HG03175 (cell line): ENCODE results near the gene PLA2G4A.

Source experiments
- ATAC-seq: cut with Tn5 transposase; IDR thresholded peaks from one replicate; pipeline ENCODE4 v1.9.1; 2021; ENCODE audit warnings: mild to moderate bottlenecking, moderate library complexity; ENCODE audit not compliant: unreplicated experiment

Gene PLA2G4A

GRCh38 chr1:186829686-186830587 lies 1.2 kb downstream of the PLA2G4A start:
- no peak for ATAC-seq

DNA sequence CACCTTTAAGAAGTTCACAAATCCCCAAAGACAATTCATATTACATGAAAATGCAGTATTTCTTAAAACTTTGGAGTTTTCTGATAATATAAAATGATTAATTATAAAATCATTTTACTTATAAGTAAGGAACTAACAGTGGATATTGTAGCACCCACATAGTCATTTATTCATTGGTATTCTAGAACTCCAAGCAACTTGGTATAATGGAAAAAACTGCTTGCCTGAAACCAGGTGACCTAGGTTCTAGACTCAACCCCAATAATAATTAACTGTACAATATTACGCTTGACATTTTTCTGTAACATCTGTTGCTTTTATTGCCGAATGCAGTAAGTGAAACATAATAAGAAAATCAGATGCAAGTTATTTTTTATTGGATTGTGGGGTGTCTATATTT lies 2.4 kb downstream of the PLA2G4A start:
- ATAC-seq = no peak

- no peak for ATAC-seq
These were observed 5.7 kb downstream of the PLA2G4A start for GRCh38 chr1:186834399-186834958.

- ATAC-seq = no peak
These were observed 6.7 kb downstream of the PLA2G4A start for GRCh38 chr1:186835448-186835847.

GRCh38 chr1:186837806-186838205 lies 9.1 kb downstream of the PLA2G4A start:
- no peak for ATAC-seq

GRCh38 chr1:186838380-186839040 lies 9.8 kb downstream of the PLA2G4A start:
- no peak for ATAC-seq

DNA sequence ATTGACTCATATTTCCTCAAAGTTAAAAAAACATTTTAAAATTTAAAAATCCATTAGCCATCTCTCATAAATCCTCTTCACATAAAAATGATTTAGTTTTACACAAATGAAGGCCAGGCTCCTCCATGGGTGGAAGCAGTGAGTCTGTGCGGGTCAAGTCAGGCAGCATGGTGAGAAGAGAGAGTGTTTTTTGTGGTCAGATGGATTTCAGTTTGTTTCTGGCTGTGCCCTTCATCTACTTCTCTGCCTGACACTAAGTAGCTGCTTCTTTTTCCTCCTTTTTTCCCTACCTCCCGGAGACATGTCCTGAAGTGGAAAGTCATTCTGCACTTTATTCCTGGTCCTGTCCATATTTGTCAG lies 10.3 kb downstream of the PLA2G4A start:
- no peak for ATAC-seq

GRCh38 chr1:186841599-186841998 lies 12.8 kb downstream of the PLA2G4A start:
- ATAC-seq = no peak

DNA sequence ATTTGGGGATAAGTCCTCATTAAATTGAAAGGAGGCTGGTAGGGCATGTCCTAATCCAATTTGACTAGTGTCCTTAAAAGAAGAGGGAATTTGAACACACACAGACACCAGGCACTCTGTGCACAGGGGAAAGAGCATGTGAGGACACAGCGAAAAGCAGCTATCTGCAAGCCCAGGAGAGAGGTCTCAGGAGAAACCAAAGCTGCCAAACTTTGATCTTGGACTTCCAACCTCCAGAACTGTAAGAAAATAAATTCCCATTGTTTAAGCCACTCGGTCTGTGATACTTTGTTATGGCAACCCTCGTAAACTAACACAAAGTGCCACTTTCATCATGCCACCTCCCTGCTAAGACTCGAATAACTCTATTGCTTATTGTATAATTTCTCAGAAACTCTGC lies 13.8 kb downstream of the PLA2G4A start:
- ATAC-seq = no peak

DNA sequence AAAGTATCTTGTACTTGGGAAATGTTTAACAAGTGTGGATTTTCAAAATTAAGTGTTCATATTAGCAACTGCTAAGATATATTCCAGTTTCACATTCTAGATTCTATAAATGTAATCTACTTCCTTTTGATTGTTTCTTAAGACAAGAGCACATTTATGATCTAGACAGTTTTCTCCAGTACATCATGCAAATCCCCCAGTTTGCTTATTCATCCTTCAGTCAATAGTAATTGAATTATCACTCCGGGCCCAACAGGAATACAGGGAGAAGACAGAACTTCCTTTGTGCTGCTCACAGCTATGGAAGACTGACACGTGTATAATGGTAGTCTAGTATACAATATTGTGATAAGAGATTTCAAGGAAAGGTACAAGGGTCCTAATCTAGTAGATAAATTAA lies 14.5 kb downstream of the PLA2G4A start:
- ATAC-seq = no peak

GRCh38 chr1:186843931-186844330 lies 15.2 kb downstream of the PLA2G4A start:
- ATAC-seq = no peak

DNA sequence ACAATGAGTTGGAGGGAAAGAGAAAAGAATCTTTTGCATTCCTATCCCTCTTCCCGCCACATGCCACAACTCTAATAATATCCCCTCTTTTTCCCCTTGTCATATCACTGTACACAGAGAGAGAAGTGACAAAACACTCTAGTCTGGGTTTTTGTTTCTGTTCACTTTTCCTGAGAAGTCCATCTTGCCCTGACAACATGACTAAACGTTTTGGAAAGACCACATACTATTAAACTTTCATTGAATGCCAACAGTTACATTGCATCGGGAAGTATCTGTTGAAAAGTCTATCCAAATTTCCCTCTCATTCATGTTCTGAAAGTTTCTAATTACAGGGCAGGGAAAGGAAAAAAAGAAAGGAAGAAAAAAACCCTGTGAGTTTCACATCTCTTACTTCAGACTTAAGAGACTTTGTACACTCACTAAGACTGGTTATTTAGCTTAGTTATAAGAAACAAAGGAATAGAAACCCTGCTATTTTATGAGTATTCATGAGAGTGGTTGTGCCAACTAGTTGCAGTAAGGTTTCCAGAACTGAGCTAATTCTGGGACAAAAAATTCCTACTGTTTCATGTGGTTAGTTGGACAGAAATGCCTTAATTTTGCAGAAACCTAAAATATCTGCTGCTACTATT lies 16.9 kb downstream of the PLA2G4A start:
- ATAC-seq = no peak

DNA sequence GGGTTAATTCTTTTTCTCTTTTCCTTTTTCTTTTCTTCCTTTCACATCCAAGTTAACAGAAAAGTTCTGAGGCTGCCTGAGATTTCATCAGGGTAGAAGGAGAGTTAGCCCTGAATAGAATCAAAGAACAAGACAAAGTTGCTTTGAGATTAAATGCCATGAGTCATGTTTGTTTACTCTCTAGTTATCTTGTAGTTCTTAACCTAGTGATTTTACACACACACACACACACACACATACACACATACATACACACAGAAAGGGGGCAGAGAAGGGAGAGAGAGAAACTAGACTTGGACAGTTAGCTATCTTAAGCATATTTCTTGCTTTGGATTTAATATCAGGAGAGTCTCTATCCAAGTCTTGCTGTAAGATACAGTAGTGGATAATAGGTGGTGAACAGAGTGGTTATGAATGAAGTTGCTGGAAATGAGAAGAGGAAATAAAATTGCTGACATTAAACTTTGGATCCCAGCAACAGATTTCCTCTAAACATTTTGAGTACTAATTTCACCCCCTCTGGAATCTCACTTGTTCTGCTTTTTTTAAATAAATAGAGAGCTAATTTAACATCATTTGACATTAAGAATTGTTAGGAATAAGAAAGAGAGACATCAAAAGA lies 19.9 kb downstream of the PLA2G4A start:
- no peak for ATAC-seq

DNA sequence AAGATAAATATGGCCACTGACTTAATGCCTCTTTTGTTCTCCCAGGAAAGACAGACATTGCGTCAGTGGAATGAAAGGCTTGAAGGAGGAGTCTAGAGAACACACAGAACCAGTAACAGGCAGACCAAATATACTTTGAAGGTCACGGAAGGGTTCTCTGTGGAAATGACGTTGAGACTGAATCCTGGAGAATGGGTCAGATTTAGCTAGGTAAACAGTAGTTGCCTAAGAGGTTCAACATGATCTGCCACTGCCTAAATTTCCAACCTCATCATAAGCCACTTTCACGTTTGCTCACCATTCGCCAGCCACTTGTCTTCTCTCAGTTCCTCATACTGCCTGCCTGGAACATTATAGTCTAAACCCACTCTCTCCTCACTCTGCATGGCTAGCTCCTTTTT lies 20.5 kb downstream of the PLA2G4A start:
- peak; percentile 98 for ATAC-seq

DNA sequence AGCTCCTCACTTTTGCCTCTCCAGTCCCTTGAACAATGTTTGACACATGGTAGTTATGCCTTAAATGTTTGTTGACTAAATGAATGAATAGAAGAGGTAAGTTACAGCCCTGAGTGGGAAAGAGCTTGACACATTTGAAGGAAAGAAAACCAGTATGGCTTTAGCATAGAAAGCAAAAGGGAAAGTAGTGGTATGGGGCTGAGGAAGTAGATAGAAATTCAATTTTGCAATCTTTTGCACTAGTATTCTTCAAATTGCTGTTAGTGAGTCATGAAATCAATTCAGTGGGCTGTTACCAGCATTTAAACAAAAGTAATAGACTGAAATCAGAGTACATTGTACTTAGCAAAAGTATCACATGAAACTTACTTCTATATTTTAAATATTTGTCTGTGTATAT lies 21.1 kb downstream of the PLA2G4A start:
- peak; percentile 54 for ATAC-seq

DNA sequence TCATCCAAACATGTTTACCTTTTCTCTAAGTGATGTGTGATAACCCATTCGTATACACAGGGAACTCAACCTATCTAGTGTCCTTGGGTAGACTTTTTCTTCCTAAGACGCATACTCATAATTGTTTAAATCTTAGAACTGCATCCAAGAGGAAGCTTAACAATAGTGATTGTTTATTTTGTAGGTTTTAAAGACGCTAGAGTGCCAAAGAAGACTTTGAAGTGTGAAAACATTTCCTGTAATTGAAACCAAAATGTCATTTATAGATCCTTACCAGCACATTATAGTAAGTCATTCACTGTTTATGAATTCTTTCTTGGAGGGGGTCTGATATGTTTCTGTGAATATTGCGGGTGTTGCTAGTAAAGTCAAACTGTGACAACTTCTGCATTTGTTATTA lies 25.4 kb downstream of the PLA2G4A start:
- ATAC-seq = no peak

GRCh38 chr1:186858923-186859322 lies 30.2 kb downstream of the PLA2G4A start:
- ATAC-seq = no peak

DNA sequence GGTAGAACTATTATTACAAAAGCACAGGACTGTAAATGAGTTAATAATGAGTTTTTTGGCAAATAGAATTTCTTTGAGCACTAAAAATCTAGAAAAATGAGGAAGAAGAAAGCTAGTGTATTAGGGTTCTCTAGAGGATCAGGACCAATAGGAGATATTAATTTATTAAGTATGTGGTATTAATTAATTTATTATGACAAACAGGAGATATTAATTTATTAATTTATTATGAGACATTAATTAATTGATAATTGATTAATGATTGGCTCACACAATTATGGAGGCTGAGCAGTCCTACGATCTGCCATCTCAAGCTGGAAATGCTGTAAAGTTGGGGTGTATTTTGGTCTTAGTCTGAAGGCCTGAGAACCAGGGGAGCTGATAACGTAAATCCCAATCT lies 31.2 kb downstream of the PLA2G4A start:
- no peak for ATAC-seq

GRCh38 chr1:186864296-186864695 lies 35.5 kb downstream of the PLA2G4A start:
- no peak for ATAC-seq

DNA sequence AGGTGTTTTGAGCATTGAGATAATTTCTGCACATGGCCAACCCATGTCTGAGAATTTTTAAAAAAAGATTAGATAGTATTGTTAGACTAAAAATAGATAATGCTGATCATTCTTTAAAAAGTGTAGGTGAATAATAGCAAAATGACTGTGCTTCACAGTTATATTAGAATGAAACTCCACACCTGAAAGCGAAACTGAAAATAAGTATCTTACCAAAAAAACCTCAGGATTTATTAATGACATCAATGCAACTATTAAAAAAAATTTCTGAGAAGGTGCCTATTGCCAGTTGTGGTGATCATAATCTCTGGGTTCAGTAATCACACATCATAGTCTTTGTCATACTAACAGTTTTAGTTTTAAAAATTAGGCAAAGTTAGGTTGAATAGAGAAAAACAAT lies 36.5 kb downstream of the PLA2G4A start:
- ATAC-seq = peak; percentile 95

GRCh38 chr1:186865857-186866256 lies 37.1 kb downstream of the PLA2G4A start:
- no peak for ATAC-seq
